Right atrium auricular region (tissue), 2 donors: ENCODE data around the gene OSBPL5. TPM values are rescaled to one million over a fixed set of nuclear protein-coding genes. Genes with fewer than 3 reads are reported as not detected.
A peak's percentile ranks its signal among the peaks of the same experiment; 100 is the strongest.

Experiments
- DNase-seq: peaks from one replicate; pipeline ENCODE4 v3.0.0-alpha.2; 2019; ENCODE audit warnings: low spot score
- H3K27ac ChIP-seq, 2 donors: fragments of 200-600 bp; sonication (generic); 1 replicate in 1 of 2; 2 replicates in 1 of 2; pipeline ENCODE4 v1.5.1; 2016 to 2019
- H3K27me3 ChIP-seq, 2 donors: fragments of 200-600 bp; sonication (generic); one replicate each; pipeline versions ENCODE4 v1.5.1 to v1.6.0; 2017 to 2019
- H3K36me3 ChIP-seq: fragments of 200-600 bp; sonication (generic); one replicate; pipeline ENCODE4 v1.5.1; 2016
- H3K4me1 ChIP-seq, 2 donors: fragments of 200-600 bp; sonication (generic); one replicate each; pipeline versions ENCODE4 v1.5.1 to v1.6.0; 2017 to 2019
- H3K4me3 ChIP-seq, 2 donors: fragments of 200-600 bp; sonication (generic); 1 replicate in 1 of 2; 2 replicates in 1 of 2; pipeline ENCODE4 v1.5.1; 2017 to 2019; ENCODE audit warnings: mild to moderate bottlenecking in 1 of 2, moderate library complexity in 1 of 2
- H3K9me3 ChIP-seq, 2 donors: fragments of 200-600 bp; sonication (generic); one replicate each; pipeline ENCODE4 v1.5.1; 2019
- CTCF ChIP-seq, 2 donors: fragments of 200-600 bp; sonication (generic); IDR thresholded peaks; one replicate each; pipeline ENCODE4 v1.5.1; 2019; ENCODE audit warnings: antibody characterized with exemption in 2 of 2
- total RNA-seq, 2 donors: library from RNA; depleted of rRNA; stranded (reverse); fragments of >200 nt; gene quantifications; one replicate each; pipeline ENCODE4 v1.1.0, GENCODE V29; 2016

OSBPL5 gene
- total RNA-seq, 2 donors from 2014 or later, result 11.1 to 17.8 TPM

- Histone ChIP-seq H3K36me3 (peaks cover 18% of the 10 kb centered on the region), H3K4me3 (no peak overlapping the region), H3K27me3 (no peaks in the 10 kb centered on the region), H3K9me3 (no peaks in the 10 kb centered on the region), H3K27ac (no peak overlapping the region), H3K4me1 (no peaks in the 10 kb centered on the region)
- peak; percentile 52 for DNase-seq
- no peak for TF ChIP-seq CTCF (IDR thresholded peaks at IDR 0.05)
These were observed 63.0 kb downstream of the OSBPL5 start for GRCh38 chr11:3101921-3102640.

GRCh38 chr11:3099178-3099577 is 65.9 kb downstream of the OSBPL5 start:
- DNase-seq, result no peak
- H3K4me1 ChIP-seq, result peaks cover 0 to 18% of the 10 kb centered on the region in 2 donors
- H3K4me3 ChIP-seq, result no peak overlapping the region
- peaks cover 12% of the 10 kb centered on the region for H3K36me3 ChIP-seq
- no peaks in the 10 kb centered on the region for H3K27me3 ChIP-seq
- no peak for TF ChIP-seq CTCF (IDR thresholded peaks at IDR 0.05)
- no peaks in the 10 kb centered on the region for H3K9me3 ChIP-seq
- H3K27ac ChIP-seq, result no peak overlapping the region

- TF ChIP-seq CTCF (IDR thresholded peaks at IDR 0.05), result no peak
- Histone ChIP-seq H3K4me3 (no peak overlapping the region), H3K27ac (no peak overlapping the region), H3K4me1 (peaks cover 0 to 18% of the 10 kb centered on the region in 2 donors), H3K36me3 (peaks cover 12% of the 10 kb centered on the region), H3K27me3 (no peaks in the 10 kb centered on the region), H3K9me3 (no peaks in the 10 kb centered on the region)
- DNase-seq, result no peak
These were observed 68.1 kb downstream of the OSBPL5 start for GRCh38 chr11:3096909-3097530.

GRCh38 chr11:3095712-3096361 is 69.3 kb downstream of the OSBPL5 start:
- TF ChIP-seq CTCF (IDR thresholded peaks at IDR 0.05), result no peak
- Histone ChIP-seq H3K4me3 (no peak overlapping the region), H3K9me3 (no peaks in the 10 kb centered on the region), H3K27ac (peak overlapping the region; percentile 57 to 60), H3K27me3 (no peaks in the 10 kb centered on the region), H3K4me1 (peaks cover 0 to 18% of the 10 kb centered on the region in 2 donors), H3K36me3 (peaks cover 8% of the 10 kb centered on the region)
- DNase-seq, result no peak

- no peak overlapping the region for H3K27ac ChIP-seq
- no peaks in the 10 kb centered on the region for H3K27me3 ChIP-seq
- no peak for TF ChIP-seq CTCF (IDR thresholded peaks at IDR 0.05)
- DNase-seq, result no peak
- peaks cover 12% of the 10 kb centered on the region for H3K36me3 ChIP-seq
- H3K9me3 ChIP-seq, result no peaks in the 10 kb centered on the region
- no peak overlapping the region for H3K4me3 ChIP-seq
- peaks cover 0 to 18% of the 10 kb centered on the region in 2 donors for H3K4me1 ChIP-seq
These were observed 70.8 kb downstream of the OSBPL5 start for GRCh38 chr11:3094223-3094824.
